GM19397 (cell line): ENCODE data around the gene ANKRD33B.

ENCODE experiments used
- ATAC-seq: cut with Tn5 transposase; IDR thresholded peaks from one replicate; pipeline ENCODE4 v1.9.1; 2021; ENCODE audit warnings: mild to moderate bottlenecking, moderate library complexity; ENCODE audit not compliant: unreplicated experiment

The ANKRD33B gene

GRCh38 chr5:10577371-10578292, 13.8 kb downstream of the ANKRD33B start:
- peak; percentile 42 for ATAC-seq

DNA sequence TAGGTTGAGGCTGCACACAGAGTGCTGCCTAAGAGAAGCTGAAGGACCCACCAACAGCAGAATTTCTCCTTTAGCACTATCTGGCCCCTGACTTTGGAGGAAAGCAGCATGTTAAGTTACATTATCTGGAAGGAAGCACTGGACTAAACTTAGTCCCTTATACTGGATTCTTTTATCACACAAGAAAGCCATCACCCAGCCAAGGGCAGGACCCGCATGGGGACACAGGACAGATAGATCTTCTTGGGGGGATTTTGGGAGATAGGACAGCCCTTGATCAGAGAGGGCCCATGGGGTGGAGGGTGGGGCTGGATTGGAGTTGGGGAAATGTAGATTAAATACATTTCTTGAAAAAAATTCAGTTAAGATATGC, 14.4 kb downstream of the ANKRD33B start:
- ATAC-seq = peak; percentile 25

DNA sequence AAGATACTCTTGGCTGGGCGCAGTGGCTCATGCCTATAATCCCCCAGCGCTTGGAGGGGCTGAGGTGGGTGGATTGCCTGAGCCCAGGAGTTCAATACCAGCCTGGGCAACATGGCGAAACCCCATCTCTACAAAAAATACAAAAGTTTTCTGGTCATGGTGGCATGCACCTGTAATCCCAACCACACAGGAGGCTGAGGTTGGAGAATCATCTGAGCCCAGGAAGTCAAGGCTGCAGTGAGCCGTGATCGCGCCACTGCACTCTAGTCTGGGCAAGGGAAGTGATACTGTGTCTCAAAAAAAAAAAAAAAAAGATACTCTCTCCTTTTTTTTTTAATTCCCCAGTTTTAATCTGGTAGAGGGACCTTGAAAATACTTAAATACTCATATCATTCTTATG, 15.0 kb downstream of the ANKRD33B start:
- ATAC-seq = peak; percentile 47

- no peak for ATAC-seq
These were observed 16.0 kb downstream of the ANKRD33B start for GRCh38 chr5:10579536-10580521.

DNA sequence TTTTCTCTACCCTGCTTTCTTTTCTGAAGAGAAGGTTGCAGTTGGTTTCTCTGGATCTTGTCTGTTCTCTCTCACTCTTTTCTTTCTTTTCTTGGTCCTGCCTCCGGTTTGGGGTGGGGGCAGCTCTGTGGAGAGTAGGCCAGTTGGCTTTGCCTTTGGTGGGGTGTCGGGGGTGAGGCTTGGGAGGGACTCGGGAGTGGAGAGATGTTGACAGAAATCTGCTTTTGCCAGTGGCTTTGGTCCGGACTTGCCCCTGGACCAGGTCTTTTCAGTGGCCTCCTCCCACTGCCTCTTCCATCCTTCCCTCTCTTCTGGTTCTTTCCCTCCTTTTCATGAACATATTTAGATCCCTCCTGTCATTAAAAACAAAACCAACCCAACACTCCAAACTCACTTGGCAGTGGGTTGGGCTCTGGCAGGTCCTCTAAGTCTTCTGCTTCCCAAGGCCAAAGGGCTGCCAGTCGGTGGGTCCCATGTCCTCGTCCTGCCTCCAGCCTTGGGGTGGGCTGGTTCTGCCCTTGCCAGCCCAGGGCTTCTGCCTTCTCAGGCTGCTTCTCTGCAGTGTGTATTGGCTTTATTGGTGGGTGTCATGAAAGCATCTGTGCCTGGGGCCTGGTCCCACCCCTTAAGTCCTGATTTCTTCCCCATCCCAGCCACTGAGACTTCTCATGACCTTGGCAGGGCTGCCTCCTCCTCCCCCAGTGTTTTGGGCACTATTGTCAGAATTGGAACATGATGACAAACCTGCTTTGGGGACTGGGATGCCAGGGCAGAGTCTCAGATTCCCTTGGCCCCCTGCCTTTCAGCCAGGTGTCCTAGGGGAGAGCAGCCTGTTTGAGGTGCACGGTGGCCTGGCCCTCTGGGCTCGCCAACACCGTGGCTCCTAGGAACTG, 16.9 kb downstream of the ANKRD33B start:
- no peak for ATAC-seq

DNA sequence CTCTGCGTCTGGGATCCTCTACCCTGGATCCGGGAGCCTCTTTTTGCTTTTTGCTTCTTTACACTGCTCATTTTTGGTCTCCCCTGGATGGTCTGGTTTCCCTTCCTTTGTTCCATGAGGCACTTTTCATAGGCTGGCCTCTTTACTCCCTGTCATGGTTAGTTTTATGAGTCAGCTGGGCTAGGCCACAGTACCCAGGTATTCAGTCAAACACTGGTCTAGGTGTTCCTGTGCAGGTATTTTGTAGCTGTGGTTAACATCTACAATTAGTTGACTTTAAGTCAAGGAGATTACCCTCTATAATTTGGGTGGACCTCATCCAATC, 17.5 kb downstream of the ANKRD33B start:
- no peak for ATAC-seq

DNA sequence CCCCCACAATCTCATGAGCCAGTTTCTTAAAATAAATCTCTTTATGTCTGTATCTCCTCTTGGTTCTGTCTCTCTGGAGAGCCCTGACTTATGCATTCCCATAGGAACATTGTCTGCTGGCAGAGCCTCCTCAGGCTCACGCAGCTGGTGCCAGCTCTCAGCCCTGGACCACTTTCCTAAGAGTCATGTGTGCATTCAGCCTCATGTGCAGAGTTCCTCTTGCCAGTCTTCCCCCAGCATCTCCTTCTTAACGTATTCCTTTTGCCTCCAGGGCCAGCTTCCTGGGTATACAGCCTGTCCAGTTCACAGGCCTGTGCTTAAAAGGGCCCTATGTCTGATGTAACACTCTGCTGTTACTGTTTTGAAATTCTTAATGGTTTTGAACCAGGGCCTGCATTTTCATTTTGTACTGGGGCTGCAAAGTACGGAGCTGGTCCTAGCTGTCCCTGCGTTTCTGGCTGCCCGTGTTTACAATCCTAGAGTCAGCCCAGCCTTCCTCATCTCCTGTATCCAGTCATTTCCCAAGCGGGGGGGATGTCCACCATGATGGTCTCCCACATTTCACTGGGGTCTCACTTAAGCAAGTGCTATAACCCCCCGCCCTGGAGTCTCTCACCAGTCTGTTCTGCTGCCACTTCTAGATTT, 18.1 kb downstream of the ANKRD33B start:
- no peak for ATAC-seq

DNA sequence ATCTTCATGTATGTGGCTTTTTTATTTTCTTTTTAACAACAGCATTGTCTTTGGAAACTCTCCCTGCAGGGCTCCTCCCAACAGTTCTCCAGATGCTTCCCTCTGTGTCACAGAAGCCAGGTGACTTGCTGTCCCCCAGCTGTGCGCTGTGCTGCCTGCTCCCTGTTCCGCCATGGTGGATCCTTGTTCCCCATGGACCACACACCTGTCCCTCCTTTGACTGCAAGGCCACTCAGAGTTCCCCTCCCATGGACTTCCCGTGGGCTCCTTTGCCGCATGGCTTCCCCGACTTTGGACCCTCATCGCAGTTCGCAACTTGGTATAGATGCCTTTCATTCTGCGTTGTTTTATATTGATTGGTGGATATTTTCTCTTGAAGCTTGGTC, 18.6 kb downstream of the ANKRD33B start:
- no peak for ATAC-seq

- ATAC-seq = no peak
These were observed 20.0 kb downstream of the ANKRD33B start for GRCh38 chr5:10583663-10584572.

GRCh38 chr5:10584714-10585517, 21.0 kb downstream of the ANKRD33B start:
- ATAC-seq = no peak

DNA sequence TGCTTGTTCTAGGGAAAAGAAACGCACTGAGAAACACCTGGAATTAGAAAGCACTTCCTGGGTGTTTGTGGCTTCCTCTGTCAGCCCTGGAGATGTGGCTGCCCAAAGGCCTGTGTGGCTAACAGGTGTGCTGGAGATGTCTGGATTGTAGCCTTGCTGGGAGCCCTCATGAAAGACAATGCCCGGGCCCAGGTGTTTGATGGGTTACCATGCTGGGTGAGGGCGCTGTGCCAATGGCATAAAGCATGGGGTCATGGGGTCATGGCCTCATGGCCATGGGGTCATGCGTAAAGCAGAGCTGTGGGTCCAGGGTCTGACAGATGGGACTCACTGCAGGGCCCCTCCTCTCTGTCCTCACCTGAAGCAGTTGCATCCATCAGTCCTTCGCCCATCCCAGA, 21.6 kb downstream of the ANKRD33B start:
- no peak for ATAC-seq

DNA sequence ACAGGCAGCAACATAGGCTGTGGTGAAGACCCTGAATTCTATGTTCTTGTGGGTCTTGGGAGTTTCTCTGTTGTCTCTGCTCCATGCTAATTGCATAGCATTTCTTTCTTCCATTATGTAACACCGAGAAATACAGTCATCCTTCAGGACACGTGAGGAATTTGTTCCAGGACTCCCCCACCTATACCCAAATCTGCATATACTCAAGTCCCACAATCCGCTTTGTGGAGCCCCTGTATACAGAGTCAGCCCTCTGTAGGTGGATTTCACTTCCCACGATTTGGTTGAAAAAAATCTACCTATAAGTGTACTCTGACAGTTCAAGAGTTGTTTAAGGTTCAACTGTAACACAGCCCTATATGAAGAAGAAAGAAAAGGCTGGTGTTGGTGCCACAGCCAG, 22.1 kb downstream of the ANKRD33B start:
- no peak for ATAC-seq

DNA sequence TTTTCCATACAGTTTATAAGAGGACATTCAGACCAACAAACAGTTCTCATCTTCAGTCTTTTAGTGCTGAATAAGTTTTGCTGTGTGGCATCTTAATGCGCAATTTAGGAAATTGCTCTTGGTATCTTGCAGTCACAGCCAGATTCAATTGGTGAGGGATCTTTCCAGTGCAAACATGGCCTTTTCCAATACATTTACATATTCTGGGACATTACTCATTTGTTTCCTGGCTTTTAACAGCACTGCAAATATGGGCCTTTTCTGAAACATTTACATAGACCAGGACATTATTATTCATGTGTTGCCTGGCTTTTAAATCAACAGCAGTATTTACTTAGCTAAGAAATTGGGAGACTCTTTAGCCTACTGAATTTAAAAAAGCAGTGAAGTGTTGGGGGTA, 22.7 kb downstream of the ANKRD33B start:
- ATAC-seq = no peak

GRCh38 chr5:10588109-10588775, 24.4 kb downstream of the ANKRD33B start:
- ATAC-seq = no peak

DNA sequence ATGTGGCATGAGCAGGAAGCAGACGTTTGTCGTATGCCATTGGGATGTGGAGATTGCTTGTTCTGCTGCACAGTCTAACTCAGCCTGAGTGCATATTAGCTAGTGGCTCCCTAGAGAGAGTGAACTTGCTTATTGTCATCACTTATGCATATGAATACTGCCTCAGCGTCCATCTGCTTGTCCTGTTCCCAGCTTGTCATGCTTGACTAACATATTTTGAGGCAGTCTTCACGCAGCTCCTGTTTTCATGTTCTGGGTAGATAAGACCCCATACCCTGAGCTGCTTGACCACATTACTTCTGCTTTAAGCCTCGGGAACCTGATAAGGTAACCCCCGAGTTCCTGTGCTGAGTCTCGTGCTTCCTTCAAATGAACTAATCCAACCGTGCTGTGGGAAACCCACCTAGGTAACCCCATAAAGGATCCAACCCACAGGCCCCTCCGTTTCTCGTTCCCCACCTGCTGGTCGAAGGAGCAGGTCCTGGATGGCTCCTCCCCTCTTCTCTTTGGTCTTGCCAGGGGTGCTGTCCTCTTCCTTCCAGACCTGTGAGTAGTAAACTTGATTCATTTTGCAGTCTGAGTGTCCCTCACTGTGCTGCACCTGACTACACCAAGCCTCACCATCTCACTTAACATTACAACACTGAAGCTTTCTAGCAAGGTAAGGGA, 25.0 kb downstream of the ANKRD33B start:
- ATAC-seq = no peak

- no peak for ATAC-seq
These were observed 26.5 kb downstream of the ANKRD33B start for GRCh38 chr5:10590226-10590999.

DNA sequence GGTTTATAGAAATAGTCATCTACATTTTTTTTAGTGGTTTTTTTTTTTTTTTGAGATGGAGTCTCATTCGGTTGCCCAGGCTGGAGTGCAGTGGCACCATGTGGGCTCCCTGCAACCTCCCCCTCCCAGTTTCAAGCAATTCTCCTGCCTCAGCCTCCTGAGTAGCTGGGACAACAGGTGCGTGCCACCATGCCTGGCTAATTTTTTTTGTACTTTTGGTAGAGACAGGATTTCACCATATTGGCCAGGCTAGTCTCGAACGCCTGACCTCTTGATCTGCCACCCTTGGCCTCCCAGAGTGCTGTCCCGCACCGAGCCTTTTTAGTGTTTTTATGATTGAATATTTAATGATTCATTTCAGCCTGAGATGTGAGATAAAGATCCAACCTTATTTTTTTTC, 27.3 kb downstream of the ANKRD33B start:
- ATAC-seq = no peak
